Endothelial cell (in vitro differentiated cells): ENCODE measurements around the gene ZNF70. TPM values are rescaled to one million over a fixed set of nuclear protein-coding genes. Genes with fewer than 3 reads are reported as not detected.

ENCODE experiments used
- DNase-seq: peaks from one replicate; pipeline ENCODE4 v3.0.0; 2021; ENCODE audit warnings: low spot score
- H3K27ac Mint-ChIP-seq: one replicate; pipeline ENCODE4 v1.8.0; 2021; ENCODE audit warnings: mixed read lengths, inconsistent platforms; ENCODE audit not compliant: unreplicated experiment
- H3K27me3 Mint-ChIP-seq: one replicate; pipeline ENCODE4 v1.8.0; 2021; ENCODE audit warnings: mild to moderate bottlenecking, moderate library complexity, mixed read lengths, inconsistent platforms; ENCODE audit not compliant: unreplicated experiment
- H3K36me3 Mint-ChIP-seq: one replicate; pipeline ENCODE4 v1.8.0; 2021; ENCODE audit warnings: mild to moderate bottlenecking, low read depth, mixed read lengths, inconsistent platforms; ENCODE audit not compliant: unreplicated experiment
- H3K4me1 Mint-ChIP-seq: one replicate; pipeline ENCODE4 v1.8.0; 2021; ENCODE audit warnings: mild to moderate bottlenecking, mixed read lengths, inconsistent platforms; ENCODE audit not compliant: unreplicated experiment
- H3K4me3 Mint-ChIP-seq: one replicate; pipeline ENCODE4 v1.8.0; 2021; ENCODE audit warnings: mild to moderate bottlenecking, mixed read lengths, inconsistent platforms; ENCODE audit not compliant: unreplicated experiment
- H3K9me3 Mint-ChIP-seq: one replicate; pipeline ENCODE4 v1.8.0; 2021; ENCODE audit warnings: mixed read lengths, inconsistent platforms; ENCODE audit not compliant: unreplicated experiment
- CTCF ChIP-seq: fragments of 200-600 bp; sonication (generic); IDR thresholded peaks from one replicate; pipeline ENCODE4 v1.5.0; 2021; ENCODE audit warnings: antibody characterized with exemption; ENCODE audit not compliant: unreplicated experiment
- total RNA-seq: library from RNA; stranded (reverse); fragmentation: NEBNext Ultra II Directional; extraction: Animal tissue kit (Norgen Biotek cat#: 25700); gene quantifications from one replicate; pipeline ENCODE4 v1.2.1, GENCODE V29; 2021; ENCODE audit not compliant: unreplicated experiment

The ZNF70 gene
- total RNA-seq, 1 donor from 2014 or later: 8.0 TPM

- Mint-ChIP-seq H3K27ac (peak overlapping the region; percentile 57), H3K27me3 (peaks cover 9% of the 10 kb centered on the region), H3K4me1 (peaks cover 8% of the 10 kb centered on the region), H3K9me3 (no peaks in the 10 kb centered on the region), H3K36me3 (peaks cover 5% of the 10 kb centered on the region), H3K4me3 (peak overlapping the region; percentile 79)
- DNase-seq: no peak
- TF ChIP-seq CTCF: no peak
Measured at GRCh38 chr22:23772315-23772648, 21.4 kb upstream of the ZNF70 start.

DNA sequence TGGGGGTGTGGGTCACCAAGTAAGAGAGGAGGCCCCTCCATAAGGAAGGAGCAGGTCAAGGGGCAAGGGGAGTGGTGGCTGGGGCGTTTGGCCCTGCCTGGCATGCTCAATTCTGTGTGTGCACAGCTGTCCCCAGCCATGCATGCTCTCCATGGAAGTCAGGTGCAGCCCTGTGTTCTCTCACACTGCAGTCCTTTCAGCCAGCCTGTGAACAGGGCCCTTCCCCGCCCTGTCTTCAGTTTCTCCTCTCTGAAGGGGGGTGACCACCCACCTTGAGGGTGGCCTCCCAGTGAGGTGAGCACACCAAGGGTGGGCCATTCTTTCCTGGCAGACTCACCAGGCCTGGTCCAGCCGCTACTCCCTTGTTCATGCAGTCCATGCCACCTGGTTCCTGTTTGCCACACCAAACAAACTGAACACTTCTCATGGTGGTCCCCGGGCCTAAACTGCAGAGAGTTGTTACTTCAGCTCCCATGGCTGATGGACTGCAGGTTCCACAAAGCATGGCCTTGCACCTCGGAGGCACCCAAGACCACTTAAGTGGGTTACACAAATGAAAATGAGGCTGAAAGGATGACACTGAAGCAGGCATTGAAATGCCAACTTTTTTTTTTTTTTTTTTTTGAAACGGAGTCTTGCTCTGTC is 18.5 kb upstream of the ZNF70 start:
- H3K4me3 Mint-ChIP-seq: no peak overlapping the region

GRCh38 chr22:23767673-23768548 is 17.0 kb upstream of the ZNF70 start, which contains the start of gene CHCHD10:
Gene CHCHD10 (minus strand): TSS chr22:23767972. CDS start chr22:23767874, 98 bp downstream.
- H3K4me3 Mint-ChIP-seq: peak within 1 kb of the TSS; percentile 85
- no peaks in the 10 kb centered on the region for H3K9me3 Mint-ChIP-seq
- H3K36me3 Mint-ChIP-seq: no peaks in the 10 kb centered on the region
- DNase-seq: peak; percentile 94
- no peaks in the 10 kb centered on the region for H3K27me3 Mint-ChIP-seq
- no peak within 1 kb of the TSS for H3K27ac Mint-ChIP-seq
- TF ChIP-seq CTCF: peak; percentile 85
- H3K4me1 Mint-ChIP-seq: peaks cover 10% of the 10 kb centered on the region

More for the DNA sequence above, 18.5 kb upstream of the ZNF70 start:
- TF ChIP-seq CTCF: no peak
- H3K36me3 Mint-ChIP-seq: peaks cover 1% of the 10 kb centered on the region
- H3K9me3 Mint-ChIP-seq: no peaks in the 10 kb centered on the region
- DNase-seq: no peak
- peaks cover 7% of the 10 kb centered on the region for H3K27me3 Mint-ChIP-seq
- peaks cover 8% of the 10 kb centered on the region for H3K4me1 Mint-ChIP-seq
- H3K27ac Mint-ChIP-seq: no peak overlapping the region

DNA sequence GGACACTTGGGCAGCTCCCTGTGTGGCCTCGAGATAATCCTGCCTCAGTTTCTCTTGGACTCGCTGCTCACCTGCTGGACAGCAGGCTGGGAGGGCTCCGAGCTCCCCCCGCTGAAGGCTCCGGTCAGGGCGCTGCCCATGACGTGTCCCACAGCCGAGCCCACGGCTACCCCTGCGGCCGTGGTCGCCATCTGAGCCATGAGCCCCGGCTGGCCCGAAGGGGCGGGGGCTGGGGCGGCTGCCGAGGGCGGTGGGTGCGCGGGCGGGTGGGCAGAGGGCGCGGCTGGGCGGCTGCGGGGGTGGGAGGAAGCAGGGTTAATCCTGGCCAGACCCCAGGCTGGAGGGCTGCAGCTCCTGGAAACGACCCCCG is 16.4 kb upstream of the ZNF70 start:
- no peaks in the 10 kb centered on the region for H3K36me3 Mint-ChIP-seq
- no peak for DNase-seq
- H3K4me3 Mint-ChIP-seq: peak overlapping the region; percentile 47
- no peaks in the 10 kb centered on the region for H3K9me3 Mint-ChIP-seq
- peaks cover 16% of the 10 kb centered on the region for H3K4me1 Mint-ChIP-seq
- no peak for TF ChIP-seq CTCF
- peaks cover 3% of the 10 kb centered on the region for H3K27me3 Mint-ChIP-seq
- H3K27ac Mint-ChIP-seq: no peak overlapping the region
